Activated CD4-positive, CD25-positive, alpha-beta regulatory T cell treated with anti-CD3 and anti-CD28 coated beads, Interleukin-2, amount 50 U/mL, for 24 hours (primary cell): ENCODE data around the gene LGR5.
"Not testable (repeated sequence)": the region's sequence is repeated elsewhere in the genome, so short reads cannot be mapped to it uniquely, and the experiment has no call there.

Source experiments
- ATAC-seq, 2 donors: fragments of 150-1000 bp; cut with Tn5 transposase; one replicate each; pipeline ENCODE4 v1.10.0; 2021; ENCODE audit warnings: mild to moderate bottlenecking in 1 of 2, moderate library complexity in 1 of 2

Gene LGR5

GRCh38 chr12:71555191-71555590 is 115.6 kb downstream of the LGR5 start:
- no peak for ATAC-seq

DNA sequence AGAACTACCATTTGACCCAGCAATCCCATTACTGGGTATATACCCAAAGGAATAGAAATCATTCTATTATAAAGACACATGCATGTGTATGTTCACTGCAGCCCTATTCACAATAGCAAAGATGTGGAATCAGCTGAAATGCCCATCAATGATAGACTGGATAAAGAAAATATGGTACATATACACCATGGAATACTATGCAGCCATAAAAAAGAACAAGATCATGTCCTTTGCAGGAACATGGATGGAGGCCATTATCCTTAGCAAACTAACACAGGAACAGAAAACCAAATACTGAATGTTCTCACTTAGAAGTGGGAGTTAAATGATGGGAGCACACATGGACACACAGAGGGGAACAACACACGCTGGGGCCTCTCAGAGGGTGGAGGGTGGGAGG is 116.2 kb downstream of the LGR5 start:
- ATAC-seq, result not testable (repeated sequence)

DNA sequence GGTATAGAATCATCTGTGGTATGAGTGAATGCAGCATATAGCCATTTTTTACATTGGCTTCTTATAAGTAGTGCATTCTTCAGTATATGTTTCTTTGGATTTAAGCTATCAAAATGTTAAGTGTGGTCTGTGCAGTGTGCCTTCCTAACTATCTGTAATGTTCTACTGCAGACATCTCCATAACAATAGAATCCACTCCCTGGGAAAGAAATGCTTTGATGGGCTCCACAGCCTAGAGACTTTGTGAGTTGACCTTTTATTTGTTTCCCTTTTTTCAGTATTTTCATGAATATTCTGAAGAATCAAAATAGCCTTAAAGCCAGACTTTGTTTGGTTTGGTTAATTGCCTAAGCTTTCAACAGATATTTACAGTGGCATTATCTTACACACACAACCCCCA is 116.8 kb downstream of the LGR5 start:
- ATAC-seq, result no peak

DNA sequence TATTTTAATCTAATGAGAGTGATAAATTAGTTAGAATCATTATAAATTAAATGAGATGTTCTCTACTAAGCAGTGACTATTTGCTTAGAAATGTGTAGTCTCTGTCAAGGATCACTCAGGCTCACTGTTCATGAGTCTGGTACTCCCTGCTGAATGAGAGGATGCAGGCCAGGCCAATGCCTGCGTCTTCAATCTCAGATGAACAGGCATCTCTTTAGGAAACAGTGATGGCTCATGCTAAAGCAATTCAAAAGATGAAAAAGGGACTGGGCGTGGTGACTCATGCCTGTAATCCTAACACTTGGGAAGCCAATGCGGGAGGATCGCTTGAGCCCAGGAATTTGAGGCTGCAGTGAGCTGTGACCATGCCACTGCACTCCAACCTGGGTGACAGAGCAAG is 117.3 kb downstream of the LGR5 start:
- ATAC-seq, result no peak

DNA sequence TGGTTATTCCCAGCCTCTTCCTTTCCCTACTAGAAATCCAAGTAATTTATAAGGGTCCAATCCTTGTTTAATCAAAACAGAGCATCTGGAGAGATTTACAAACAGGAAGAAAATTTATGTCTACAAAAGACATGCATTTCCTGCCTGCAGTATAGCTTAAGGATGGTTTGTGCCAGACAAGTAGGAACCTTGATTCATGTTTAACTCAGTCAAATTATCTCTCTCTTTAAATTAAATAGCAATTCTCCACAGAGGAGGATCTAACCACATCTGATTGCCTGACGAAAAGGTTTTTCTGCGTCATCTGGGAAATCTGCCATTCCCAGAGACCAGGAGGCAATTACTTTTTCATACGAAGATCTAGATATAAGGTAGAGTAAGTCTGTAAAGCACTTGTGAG is 118.8 kb downstream of the LGR5 start:
- ATAC-seq, result no peak

DNA sequence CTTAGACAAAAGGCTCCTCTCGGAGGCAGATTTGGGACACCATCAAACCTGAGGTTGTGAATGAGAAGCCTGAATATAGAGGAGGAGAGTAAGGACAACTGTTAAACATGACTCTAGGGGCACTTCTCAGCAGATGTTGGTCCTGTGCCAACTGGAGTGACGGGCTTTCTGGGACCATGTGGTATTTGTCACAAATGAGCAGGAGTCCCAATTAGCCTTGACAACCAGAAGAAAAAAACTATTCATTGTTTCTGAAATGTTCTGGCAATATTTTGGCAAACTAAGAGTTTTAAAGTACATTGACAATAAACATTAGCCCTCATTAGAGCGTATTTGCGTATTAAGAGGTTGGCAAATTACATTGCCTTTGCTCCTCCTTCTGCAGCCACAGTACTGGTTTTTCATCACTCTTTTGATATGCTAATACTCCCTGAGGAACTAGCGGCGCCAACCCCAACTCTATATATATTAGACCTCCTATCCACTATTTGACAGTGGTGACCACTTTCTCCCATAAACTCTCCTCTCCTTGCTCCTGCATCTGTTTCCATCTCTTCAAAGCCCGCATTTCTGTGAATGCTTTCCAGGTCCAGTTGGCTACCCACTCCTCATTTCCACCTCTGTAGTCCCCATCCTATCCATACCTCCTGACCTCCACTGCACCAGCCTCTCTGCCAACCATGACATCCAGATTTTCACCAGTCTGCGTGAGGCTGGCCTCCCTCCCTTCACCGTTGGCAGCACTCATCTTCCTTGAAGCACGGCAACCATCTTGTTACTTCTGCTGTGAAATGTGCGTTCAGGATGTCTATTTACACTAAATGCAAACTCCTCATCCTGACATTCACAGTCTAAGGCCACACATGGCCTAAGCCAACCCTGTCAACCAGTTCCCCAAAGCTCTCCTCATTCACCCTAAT is 123.3 kb downstream of the LGR5 start:
- ATAC-seq, result no peak

DNA sequence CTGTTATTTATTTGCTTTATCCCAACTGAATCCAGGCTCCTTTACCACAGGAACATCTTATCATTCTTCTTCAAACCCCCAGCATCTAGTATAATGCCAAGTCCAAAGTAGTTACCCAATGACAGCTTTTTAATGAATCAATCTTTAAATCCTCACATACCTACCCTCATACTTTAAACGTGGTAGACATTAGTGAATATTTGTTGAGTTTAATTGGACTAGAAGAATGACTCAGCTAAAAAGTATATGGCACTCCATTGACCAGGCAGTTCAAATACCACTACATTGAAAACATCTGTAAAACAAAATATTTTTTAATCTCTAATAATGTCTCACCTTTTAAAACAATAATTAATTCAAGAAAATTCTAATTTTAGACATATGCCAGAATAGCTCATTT is 125.9 kb downstream of the LGR5 start:
- ATAC-seq, result no peak

DNA sequence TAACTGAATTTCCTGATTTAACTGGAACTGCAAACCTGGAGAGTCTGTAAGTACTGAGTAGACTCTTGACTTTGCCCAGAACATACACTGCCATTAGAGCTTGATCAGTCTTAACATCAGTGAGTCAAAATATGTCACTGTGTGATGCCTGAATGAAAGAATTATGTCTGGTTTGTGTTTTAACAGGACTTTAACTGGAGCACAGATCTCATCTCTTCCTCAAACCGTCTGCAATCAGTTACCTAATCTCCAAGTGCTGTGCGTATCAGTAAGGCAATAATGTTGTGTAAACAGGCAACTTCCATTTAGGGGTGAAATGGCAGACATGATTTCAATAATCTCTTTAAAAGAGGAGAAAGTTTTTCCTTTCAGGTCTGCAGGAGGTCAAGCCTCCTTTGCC is 127.1 kb downstream of the LGR5 start:
- no peak for ATAC-seq

DNA sequence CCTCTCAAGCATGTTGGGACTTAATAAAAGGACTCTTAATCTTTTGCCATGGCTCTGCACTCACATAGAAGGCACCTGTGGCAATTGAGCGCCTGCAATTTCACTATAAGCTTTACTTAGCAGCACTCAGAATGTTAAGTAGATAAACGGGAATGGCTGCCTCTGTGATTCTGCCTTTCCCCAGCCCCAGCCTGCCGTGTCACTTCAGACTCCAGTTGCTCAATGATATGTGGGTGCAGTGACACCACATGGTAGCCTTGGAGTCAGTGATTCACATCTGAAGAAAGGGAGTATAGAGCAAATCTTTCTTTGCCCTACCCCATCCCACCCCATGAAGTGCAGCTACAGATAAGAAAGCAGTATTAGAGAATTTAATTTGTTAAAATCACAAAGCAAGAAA is 127.9 kb downstream of the LGR5 start:
- ATAC-seq, result no peak

- ATAC-seq, result not testable (repeated sequence)
These were observed 130.3 kb downstream of the LGR5 start for GRCh38 chr12:71569885-71570284.

DNA sequence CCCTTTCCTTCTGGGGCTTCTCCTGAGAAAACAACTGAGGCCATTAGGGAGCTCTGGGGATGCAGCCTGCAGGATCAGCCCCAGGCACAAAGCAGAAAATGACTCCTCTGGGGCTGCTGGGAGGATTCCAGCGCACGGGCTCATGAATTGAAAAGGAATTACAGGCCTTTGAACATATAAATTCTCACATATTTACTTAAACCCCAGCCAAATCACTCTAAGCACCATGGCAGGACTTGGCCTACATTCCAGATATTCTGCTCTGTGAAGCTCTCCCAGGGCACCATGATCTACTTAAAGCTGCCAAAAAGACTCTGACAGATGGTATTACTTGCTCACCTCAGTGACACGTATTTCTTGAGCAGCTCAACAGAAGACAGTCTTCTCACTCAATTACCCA is 136.9 kb downstream of the LGR5 start:
- no peak for ATAC-seq

DNA sequence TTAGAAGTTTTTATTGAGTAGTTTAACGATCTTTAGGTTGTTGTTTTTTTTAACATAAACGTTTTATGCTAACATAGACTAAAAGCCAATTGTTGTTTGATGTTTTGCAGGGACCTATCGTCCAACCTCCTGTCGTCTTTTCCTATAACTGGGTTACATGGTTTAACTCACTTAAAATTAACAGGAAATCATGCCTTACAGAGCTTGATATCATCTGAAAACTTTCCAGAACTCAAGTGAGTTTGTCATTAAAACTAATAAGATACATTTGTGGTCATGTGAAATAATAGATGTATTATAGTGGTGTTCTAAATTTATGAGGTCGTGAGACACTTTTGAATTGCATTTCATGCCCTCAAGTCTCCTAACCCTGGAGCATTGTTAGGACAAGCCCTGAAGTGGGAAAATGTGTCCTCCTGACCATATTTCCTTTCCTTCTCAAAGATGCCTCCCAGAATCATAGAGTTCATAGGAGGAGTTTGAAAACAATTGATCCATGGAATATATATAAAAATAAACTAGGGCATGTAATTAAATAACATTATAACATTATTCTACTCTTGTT is 139.2 kb downstream of the LGR5 start:
- ATAC-seq, result no peak

DNA sequence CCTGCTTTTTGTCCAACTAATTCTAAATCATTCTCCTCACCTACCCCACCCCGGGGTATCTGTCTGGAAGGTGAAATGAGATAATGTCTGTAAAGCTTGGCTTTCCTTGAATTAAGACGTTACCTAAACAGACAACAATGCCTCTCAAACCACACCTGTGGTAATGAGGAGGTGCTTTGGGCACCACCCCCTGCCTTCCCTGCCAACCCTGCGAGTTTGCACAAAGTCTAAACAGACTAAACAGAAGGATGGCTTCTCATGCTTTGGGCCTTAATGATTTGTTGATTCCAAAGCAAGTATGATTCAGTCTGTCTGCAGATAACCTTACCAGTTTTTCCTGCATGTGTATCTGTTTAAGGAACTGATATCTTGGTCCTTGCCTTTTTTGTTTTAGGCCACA is 141.6 kb downstream of the LGR5 start:
- ATAC-seq, result no peak

DNA sequence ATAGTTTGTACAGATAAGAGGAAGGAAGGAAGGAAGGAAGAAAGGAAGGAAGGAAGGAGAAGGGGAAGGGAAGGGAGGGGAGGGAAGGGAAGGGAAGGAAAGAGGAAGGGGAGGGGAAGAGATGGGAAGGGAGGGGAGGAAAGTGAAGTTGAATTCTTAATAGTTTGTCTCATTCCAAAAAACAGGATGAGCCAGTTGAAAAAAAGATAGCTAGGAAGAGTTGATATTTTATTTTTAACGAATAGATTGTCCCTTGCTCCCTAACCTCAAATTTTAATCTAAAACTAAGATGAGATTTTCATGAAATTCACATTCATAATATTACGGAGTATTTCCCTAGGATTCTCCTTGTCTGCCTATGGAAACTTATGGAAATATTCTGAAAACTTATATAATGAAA is 143.3 kb downstream of the LGR5 start:
- ATAC-seq, result no peak

GRCh38 chr12:71584356-71584755 is 144.8 kb downstream of the LGR5 start:
- ATAC-seq, result no peak

GRCh38 chr12:71585218-71585617 is 145.6 kb downstream of the LGR5 start:
- ATAC-seq, result no peak

GRCh38 chr12:71587012-71587411 is 147.4 kb downstream of the LGR5 start:
- ATAC-seq, result no peak

DNA sequence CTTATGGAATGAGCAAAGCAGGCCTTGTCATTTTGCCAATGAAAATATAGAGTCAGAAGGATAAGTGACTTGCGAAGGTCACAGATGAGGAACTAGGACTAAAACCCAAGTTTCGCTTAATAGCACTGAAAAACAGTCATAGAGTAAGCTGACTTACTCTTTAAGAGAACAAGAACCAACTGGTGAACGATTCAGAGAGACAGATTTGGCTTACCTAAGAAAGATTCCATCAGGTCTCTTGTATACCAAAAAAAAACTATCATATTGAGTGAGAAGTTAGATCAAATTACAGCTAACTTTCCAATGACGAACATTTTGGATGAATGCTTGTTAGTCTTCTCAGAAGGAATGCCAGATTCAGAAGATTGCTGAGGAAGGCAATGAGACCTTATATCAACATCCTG is 149.9 kb downstream of the LGR5 start:
- no peak for ATAC-seq

- no peak for ATAC-seq
These were observed 152.0 kb downstream of the LGR5 start for GRCh38 chr12:71591601-71592000.

DNA sequence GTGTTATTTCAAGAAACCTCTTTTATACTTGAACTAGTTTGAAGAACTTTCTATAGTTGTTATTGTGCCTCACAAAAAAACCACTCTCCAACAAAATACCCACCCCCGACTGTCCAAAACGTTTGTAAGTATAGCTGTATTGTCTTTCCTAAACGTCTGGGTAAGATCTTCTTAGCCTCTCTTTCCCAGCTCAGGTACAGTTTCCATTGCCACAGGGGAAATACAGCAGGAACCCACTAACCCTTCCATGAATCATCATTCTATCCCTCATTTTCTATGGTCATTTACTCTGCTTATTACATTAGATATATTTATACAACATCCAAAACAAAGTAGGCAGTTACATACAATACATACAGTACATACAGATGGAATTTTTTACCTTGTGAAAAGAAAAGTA is 153.2 kb downstream of the LGR5 start:
- ATAC-seq, result no peak

DNA sequence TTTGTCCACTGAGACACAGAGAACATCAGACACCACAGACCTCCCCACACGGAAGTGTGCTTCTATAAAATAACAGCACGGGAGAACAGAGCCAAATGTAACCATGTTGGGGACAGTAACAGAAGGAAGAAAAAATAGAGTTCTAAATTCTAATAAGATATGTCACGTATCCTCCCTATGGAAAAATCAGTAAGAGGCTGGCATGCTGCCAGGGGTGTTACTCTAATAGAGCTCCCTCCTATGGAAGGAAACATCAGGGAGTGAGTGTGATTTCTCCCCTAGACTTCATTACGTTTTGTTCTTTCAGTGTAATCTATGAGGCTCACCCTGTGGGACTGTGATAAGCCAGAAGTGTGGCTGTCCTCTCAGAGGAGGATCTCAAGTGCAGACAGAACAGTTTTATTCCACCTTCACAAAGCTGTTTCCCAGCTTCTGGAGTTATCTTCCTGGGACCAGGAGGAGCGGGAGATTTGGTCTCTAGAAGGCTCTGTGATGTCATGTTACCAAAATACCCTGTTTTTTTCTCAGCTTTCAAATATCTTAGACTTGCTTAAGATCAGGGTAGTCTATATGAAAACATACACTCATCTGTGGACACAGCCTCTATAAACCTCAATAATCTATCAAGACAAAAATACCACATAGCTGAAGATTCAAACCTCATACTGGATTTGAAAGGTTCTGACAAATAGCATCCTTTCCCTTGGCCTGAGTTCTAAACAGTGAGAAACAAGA is 154.8 kb downstream of the LGR5 start:
- ATAC-seq, result no peak

GRCh38 chr12:71599210-71599609 is 159.6 kb downstream of the LGR5 start:
- ATAC-seq, result peak in 1 of 2 donors; percentile 13

DNA sequence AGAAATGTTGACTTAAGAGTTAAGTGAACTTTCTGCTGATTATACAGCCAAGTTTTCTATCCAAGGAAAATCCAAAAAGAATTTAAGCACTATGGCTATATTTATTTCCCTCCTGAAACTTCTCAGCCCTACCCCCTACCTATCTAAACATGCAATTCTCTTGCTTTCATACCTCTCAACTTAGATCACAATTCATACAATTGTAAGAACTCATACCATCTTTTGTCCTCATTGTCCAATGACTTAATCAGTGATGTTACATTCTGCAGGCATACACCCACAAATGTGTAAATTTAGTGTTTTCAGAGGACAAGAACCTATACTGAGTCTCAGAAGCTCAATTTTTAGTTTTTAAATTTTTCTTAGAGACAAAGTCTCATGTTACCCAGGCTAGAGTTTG is 161.9 kb downstream of the LGR5 start:
- no peak for ATAC-seq
